HG03108 (cell line): Measurements from ENCODE around the gene CHMP2A.
A peak's percentile ranks its signal among the peaks of the same experiment; 100 is the strongest.
"Not testable (repeated sequence)": the region's sequence is repeated elsewhere in the genome, so short reads cannot be mapped to it uniquely, and the experiment has no call there.

Experiments used
- ATAC-seq: cut with Tn5 transposase; IDR thresholded peaks from one replicate; pipeline ENCODE4 v1.9.1; 2021; ENCODE audit warnings: moderate library complexity; ENCODE audit not compliant: unreplicated experiment

The CHMP2A gene

GRCh38 chr19:58554494-58555368 is at the start of gene CHMP2A:
Gene CHMP2A (minus strand): TSS chr19:58555105. CDS start chr19:58554212, 893 bp downstream.
- peak; percentile 20 for ATAC-seq

- ATAC-seq: no peak
Observed at GRCh38 chr19:58586133-58586765, 31.3 kb upstream of the CHMP2A start.

GRCh38 chr19:58585442-58586132 is 30.7 kb upstream of the CHMP2A start:
- ATAC-seq: no peak

GRCh38 chr19:58584498-58585441 is 29.9 kb upstream of the CHMP2A start:
- no peak for ATAC-seq

GRCh38 chr19:58582985-58583384 is 28.1 kb upstream of the CHMP2A start:
- ATAC-seq: no peak

GRCh38 chr19:58581227-58582141 is 26.6 kb upstream of the CHMP2A start:
- peak; percentile 62 for ATAC-seq

GRCh38 chr19:58579473-58580142 is 24.7 kb upstream of the CHMP2A start:
- no peak for ATAC-seq

- ATAC-seq: no peak
Observed at GRCh38 chr19:58578012-58578925, 23.4 kb upstream of the CHMP2A start.

GRCh38 chr19:58577581-58577980 is 22.7 kb upstream of the CHMP2A start:
- ATAC-seq: not testable (repeated sequence)

- ATAC-seq: peak; percentile 41
Observed at GRCh38 chr19:58575183-58576041, 20.5 kb upstream of the CHMP2A start.

GRCh38 chr19:58573658-58574164 is 18.8 kb upstream of the CHMP2A start:
- ATAC-seq: no peak

GRCh38 chr19:58572818-58573657 is 18.1 kb upstream of the CHMP2A start, which contains the start of gene MZF1:
Gene MZF1 (minus strand): TSS chr19:58573335. CDS start chr19:58571389, 1,946 bp downstream.
- ATAC-seq: peak; percentile 44

GRCh38 chr19:58572026-58572817 is 17.3 kb upstream of the CHMP2A start:
- ATAC-seq: no peak

- no peak for ATAC-seq
Observed at GRCh38 chr19:58571575-58571947, 16.7 kb upstream of the CHMP2A start.
